Activated CD4-positive, alpha-beta T cell treated with anti-CD3 and anti-CD28 coated beads, Interleukin-2, amount 50 U/mL, for 16 hours (primary cell): ENCODE results near the gene ST8SIA6.
A peak's percentile ranks its signal among the peaks of the same experiment; 100 is the strongest.

Experiments
- DNase-seq: peaks from one replicate; pipeline ENCODE4 v3.0.0-alpha.2; 2020

Gene ST8SIA6

DNA sequence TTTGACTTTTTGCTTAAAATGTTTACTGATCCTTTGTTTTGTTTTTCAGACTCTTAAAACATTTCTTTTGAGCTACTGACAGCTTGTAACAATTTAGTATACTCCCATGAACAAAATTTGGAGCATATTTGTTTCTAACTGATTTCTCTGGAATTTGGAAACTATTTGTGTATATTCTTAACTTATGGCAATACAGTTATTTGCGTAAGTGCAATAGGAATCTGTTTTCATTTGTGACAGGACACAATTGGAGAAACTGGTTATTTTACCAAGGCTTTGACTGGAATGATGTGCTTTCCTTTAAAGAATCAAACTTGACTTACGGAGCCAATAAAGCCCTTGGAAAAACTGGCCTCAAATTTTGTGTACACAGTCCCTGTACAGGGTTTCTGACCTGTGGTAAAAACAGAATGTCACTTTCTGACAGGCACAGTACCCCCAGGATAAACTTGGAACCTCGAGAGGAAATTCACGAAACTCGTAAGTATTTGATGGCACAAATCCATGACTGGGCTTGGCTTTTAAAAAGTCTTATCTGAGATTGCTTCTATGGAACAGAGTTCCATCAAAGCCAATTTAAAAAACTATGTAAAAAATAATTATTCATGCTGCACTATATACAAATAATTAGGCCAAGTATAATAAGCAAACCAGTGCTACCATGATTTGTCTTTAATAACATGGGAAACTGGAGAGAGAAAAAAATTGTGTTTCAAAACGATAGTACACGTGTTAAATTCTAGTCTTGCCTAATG lies 70.4 kb downstream of the ST8SIA6 start:
- no peak for DNase-seq

DNA sequence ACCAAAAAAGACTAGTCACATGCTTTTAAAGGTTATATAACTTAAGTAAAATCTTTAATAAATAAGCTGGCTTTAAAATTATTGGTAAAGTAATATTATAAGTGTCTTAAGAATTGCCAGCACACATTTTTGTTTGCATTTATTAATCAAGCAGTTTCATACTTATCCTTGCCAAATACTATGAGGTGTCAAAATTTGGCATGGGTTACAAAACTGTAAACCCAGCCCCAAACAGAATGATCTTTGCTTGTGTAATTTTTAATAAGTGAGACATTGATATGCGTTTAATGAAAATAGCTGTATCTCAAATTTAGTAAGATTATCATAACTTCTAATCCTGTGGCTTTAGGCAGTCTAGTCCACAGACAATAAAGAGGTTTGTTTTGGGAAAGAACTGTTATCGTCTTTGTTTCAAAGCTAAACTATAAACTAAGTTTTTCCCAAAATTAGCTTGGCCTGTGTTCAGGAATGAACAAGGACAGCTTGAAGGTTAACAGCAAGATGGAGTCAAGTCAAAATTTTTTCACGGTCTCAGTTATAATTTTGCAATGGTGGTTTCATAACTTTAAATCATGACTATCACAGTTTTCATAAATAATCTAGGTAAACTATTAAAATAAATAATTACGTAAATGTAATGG lies 72.8 kb downstream of the ST8SIA6 start:
- no peak for DNase-seq

DNA sequence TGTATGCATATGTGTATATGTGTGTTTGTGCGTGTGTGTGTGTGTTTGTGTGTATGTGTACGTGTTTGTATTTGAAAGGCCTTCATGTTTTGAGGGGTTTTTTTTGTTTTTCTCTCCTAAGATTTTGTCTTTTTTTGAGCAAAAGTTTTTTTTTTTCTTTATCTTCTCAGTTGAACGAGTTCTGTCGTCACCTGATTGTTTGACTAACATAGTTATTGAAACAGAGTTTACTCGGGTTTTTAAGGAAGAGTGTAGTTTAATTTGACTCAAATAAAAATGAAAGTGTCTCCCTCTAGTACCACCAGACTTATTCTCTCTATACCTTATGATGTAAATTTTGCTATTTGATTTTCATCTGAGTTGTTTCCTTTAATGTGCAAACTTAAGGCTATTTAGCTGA lies 73.5 kb downstream of the ST8SIA6 start:
- no peak for DNase-seq

DNA sequence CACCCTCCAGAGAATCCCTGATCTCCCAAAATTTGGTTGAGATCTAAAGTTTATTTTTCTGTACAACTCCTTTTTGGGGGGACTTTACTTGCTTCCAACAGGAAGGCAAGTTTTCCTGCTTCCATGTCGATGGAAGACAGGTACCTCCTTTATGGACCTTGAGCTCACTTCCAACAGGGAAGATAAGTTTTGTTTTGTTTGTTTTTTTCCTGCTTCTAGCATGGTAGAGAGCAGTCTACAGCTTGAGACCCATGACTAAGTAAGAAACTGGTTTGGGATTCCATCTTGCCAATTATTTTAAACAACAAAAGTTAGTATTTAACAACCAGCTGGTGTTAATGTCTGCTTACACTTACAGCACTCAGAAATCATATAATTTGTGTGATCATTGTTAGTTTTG lies 74.4 kb downstream of the ST8SIA6 start:
- DNase-seq: no peak

DNA sequence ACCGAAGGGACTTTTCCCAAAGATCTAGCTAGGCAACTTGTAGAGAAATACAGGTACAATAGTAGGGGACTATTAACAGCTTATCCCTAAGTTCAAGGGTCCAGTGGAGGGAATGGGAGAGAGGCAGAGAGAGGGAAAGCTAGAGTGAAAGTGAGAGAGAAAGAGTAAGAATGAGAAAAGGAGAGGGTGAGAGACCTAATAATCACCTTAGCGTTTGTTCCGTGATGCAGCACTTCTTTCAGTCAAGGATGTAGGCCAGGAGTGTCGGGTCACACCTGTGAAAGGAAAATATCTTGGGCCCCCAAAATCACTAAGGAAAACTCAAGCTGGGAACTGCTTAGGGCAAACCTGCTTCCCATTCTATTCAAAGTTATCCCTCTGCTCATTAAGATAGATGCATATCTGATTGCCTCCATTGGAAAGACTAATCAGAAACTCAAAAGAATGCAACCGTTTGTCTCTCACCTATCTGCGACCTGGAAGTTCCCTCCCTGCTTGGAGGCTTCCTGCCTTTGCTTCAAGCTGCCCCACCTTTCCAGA lies 75.2 kb downstream of the ST8SIA6 start:
- no peak for DNase-seq

DNA sequence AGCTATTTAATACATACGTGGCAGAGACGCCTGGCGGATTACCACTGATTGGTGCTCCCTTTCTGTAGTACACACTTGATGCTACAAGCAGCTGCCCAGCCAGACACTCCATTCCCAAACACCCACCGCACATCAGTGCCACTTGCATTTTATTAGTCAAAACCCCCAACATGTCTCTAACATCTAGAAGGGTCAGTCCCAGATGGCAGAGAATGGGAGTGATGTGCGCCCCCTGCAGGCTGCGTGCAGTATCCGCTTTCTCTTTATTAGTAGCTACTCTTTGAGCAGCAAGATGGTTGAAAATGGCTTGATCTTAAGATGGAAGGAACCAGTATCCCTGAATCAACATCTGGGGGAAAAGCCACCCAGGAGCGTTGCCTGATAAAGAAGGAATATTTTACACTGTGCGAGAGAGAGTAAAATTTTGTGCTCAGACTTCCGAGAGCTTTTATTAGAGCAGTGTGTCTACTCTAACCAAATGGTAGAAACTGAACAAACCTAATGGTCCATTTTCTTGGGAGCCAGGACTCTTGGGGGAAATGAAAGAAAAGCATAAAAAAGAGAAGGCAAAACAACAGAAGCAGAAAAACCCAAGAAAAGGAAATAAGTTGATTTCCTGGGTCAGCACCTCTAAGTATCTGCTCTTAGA lies 78.3 kb downstream of the ST8SIA6 start:
- peak; percentile 27 for DNase-seq

DNA sequence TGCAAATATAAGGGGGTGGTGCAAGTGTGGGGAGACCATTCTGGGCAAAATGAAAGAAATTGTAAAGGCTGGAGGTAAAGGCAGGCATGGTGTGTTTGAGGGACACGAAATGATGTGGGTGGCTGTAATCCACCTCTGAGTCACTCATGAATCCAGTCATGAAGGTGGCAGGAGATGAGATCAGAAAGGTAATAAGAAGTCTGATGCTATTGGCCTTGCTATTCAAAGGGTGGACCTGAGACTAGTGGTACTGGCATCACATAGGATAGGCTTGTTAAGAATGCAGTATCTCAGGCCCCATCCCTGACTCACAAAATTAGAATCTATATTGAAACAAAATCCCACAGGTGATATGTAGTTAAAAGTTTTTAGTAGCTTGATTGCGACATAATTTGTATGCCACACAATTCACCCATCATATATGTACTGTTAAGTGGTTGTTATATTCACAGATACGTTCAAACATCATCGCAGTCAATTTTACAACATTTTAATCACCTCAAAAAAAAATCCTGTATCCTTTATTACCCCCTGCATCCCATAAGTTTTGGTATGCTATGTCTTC lies 85.6 kb downstream of the ST8SIA6 start:
- DNase-seq: no peak

DNA sequence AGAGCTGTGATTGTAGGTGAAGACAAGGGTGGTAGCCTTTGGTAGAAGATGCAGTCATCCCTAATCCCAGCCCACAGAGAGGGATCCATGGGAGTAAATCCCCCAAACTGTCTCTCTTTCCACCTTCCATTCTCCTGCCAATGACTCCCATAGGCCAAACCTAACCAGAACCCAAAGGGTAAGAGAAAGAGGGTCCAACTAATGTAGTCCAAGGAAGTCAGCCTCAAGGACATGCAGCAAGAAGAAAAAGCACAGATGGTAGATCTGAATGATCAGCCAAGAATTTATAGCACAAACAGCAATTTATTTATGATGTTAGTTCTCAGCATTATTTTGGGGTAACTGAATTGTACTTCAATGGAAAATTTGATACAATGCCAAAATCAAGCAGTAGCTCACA lies 87.7 kb downstream of the ST8SIA6 start:
- no peak for DNase-seq

DNA sequence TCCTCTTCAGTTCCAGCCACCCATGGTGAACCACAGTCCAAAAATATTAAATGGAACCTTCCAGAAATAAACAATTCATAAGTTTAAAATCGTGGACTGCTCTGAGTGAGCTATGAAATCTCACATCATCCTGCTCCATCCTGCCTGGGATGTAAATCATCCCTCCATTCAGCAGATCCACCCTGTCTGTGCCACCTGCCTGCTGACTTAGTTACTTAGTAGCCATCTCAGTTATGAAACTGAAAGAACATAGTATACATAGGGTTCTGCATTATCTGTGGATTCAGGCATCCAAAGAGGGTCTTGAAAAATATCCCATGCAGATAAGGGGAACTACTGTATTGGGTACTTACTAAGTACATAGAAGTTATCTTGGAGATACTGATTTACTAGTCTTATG lies 89.0 kb downstream of the ST8SIA6 start:
- DNase-seq: no peak

DNA sequence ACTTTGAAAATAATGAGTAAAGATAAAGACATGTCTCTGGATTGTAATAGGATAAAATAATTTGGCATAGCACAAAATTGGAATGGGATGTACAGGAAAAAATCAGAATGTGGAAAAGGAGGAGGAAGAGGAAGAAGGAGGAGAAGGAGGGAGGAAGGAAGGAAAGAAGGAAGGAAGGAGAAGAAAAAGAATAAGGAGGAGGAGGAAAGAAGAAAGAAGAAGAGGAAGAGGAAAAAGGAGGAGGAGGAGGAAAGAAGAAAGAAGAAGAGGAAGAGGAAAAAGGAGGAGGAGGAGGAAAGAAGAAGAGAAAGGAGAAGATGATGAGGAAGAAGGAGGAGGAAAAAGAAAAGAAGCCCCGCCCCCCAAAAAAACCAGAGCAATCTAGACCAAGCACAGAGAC lies 95.9 kb downstream of the ST8SIA6 start:
- DNase-seq: no peak

DNA sequence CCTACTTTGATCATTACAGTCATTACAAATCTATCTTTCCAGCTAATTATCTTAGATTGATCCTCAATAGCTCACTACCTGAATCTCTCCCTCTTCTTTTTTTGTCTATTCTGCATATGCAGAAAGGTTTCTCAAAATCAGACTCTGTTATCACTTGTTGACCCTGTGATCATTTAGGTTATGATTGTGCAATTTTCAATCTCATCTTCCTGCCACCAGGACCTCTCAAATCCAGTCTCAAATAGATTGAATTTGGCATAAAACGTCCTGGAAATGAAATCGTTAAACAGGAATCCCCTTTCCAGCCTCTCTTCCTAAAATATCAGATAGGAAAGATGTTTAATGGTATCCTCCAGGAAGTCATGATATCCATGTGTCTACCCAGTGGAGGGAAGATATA lies 96.6 kb downstream of the ST8SIA6 start:
- DNase-seq: no peak

DNA sequence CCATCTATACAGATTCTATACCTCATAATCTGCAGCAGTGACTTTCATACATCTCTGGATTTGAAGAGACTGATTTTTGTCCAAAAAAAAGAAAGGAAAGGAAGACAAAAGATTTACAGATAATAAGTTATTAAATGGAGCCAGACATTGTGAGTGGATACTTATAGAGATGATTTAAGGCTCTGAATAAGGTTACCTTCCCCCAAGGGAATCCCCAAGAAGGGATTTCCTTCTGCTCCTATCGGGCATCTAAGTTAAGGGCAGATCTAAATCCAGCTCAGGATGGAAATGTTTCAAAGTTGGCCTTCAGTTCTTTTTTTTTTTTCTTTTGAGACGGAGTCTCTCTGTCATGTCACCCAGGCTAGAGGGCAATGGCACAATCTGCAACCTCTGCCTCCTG lies 97.6 kb downstream of the ST8SIA6 start:
- DNase-seq: no peak

DNA sequence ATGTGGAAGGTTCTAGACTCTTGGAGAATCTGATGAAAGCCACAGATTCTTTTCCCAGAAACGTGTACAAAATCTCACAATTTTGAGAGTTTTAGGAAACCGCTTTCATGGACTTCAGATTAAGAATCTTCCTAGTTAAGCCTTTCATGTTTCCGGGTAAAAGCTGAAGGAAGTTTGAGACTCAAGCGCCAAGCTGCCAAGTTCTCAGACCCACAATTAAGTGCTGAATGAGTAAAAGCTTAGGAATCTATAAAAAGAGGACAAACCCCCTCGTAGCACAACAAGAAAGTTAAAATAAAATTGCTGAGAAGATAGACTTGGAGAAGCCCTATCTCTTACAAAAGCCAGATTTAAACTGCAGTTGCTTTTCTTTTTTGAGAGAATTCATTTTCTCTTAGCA lies 99.6 kb downstream of the ST8SIA6 start:
- DNase-seq: no peak

DNA sequence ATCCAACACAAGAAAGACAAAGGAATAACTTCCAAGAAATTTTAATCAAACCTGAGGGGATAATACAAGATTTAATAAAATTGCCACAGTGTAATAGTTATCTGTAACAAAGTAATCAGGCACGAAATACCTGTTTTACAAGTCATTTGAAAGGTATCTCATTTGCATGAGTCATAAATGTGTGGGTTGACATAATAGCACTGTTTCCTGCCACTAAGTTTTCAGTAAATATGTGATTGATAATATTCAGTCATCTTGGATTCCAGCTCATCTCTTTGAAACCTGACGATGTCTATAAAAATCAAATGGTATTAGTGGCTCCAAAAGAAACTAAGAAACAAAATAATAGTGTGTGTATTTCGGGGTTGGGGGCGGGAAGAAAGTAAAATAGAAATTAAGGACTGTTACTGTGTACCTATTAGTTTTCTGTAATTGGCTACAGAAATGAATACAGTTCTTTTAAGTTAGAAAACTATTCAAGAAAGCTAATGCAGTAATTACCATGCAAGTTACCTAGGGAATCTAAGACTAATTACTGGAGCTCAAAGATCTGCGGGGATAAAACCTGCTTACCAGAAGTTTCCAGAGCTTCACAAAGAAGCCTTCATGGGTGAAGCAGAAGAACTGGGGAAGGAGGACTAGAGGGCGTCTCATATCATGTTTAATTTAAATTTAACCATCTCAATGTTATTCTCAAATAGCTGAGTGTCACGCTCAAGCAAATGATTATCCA lies 100.7 kb downstream of the ST8SIA6 start:
- no peak for DNase-seq

DNA sequence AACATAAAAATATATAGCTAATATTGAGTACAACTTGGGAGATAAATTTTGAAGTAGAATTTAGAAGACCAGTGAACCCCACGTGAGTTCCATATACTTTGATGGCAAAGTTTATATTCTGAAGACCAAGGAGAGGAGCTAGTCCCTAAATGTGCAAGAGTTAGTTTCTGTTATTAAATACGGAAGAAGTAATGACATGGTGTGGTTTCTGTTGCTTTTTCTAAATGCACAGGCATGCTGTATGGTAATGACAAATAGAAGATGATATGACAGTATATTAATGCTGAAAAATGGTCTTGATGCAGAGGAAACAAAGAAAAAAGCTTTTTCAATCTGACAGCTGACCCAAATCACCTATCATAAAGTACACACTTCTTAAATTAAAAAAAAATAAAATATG lies 101.8 kb downstream of the ST8SIA6 start:
- DNase-seq: peak; percentile 14

DNA sequence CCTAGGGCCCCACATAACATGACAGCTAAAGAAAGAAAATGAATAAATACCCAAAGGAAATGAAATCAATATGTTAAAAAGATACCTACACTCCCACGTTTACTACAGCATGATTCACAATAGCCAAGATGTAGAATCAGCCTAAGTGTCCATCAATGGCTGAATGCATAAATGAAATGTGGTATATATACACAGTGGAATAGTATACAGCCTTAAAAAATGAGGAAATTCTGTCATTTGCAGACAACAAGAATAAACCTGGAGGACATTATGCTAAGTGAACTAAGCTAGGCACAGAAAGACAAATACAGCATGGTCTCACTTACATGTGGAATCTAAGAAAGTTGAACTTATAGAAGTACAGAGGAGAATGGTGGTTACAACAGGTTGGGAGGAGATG lies 102.9 kb downstream of the ST8SIA6 start:
- no peak for DNase-seq

DNA sequence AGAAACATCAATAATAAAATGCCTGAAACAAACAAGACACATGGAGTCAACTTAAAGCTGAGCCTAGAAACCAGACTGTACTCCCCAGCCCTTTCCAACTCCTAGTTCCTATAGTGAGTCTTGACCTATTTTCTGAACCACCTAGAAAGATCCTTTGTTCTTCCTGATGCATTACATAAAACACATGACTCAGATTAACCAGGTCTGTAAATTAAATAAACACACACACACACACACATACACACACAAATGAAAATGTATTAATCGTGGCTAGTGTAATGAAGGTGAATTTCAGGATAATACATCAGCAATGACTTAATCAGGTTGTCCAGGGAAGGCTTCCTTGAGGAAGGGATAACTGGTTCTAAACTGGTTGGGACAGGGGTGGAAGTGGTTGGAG lies 104.7 kb downstream of the ST8SIA6 start:
- no peak for DNase-seq

DNA sequence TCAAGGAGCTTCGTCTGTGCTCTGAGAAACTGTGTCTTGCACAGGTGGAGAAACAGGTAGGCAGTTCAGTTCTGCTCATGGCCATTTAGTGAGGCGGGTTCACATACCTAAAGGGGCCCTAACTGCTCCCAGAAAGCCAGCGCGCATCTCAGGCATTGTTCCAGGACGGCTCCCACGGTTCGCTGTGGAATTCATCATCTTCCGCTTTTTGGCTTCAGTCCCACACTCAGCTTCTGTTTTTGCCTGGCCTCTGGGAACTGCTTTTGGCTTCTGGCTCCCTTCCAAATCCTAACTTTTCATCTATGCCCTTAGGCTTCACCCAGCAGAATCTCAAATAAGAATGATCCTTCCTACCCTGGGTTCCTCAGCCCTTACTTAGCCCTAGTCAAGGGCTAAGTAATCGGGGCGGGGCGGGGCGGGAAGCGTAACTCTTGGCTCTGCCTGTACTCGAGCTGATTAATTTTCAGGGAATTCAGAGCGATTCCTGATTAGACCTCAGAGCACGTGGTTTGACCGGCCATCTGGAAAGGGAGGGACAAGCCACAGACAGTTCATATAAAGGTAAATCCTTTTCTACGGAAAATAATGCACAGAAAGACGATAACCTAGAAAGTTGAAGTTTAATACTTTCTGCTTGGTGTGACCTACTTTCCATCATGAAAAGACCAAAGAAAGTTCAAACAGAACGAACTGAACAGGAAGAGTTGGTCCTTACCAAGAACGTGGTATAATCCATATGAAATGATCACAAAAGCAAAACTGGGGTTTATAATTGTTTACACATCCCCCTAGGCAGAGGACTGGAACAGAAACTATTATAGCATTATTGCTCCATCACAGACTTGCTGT lies 105.7 kb downstream of the ST8SIA6 start:
- no peak for DNase-seq

DNA sequence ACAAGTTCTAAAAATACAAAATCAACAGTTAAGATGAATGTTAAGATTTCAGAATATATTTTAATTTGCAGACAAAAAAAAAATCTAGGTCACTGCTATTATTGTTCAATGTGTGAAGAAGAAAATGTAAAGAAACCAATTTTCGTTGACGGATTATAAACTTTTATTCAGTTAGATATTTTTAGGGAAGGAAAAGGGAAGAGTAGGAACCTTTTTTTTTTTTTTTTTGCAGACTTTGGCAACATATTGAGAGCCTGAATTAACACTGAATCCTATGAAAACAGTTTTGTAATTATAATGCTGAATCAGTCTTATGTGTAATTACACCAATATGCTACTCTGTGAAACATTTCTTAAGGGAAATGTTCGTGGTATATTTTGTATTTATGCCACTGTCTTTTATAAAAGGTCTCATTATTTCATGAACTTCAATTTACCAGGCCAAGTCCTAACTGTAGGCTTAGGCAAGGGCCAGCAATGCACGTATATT lies 106.3 kb downstream of the ST8SIA6 start:
- DNase-seq: no peak

DNA sequence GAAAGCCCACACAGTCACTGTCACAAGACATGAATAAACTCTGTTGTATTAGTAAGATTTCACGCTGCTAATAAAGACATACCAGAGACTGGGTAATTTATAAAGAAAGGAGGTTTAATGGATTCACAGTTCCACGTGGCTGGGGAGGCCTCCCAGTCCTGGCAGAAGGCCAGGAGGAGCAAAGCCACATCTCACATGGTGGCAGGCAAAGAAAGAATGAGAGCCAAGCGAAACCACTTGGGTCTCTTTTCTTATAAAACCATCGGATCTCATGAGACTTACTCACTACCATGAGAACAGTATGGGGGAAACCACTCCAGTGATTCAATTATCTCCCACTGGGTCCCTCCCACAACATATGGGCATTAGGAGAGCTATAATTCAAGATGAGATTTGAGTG lies 110.2 kb downstream of the ST8SIA6 start:
- DNase-seq: no peak

DNA sequence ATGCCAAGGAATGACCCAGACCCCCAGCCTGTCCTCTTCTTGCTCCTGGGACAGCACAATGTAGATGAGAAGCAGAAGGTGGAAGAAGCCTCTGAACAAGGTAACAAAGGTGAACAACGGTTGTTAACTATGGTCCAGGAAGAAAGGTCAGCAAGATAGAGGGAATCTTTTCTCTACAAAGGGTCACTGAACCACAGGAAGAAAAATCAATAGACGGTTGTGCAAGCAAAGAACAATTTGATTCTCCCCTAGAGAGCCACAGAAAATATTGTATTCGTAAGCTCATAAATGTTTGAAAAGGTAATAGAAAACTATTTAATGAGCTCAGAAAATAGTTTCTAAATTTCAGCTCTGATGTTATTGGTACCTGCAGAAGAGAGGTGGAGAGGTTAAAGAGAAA lies 111.3 kb downstream of the ST8SIA6 start:
- DNase-seq: no peak
